HEK293T (cell line): ENCODE data around the gene RPS3A.
"Not testable (repeated sequence)": the region's sequence is repeated elsewhere in the genome, so short reads cannot be mapped to it uniquely, and the experiment has no call there.

Experiments used
- CTCF ChIA-PET: fragments of 350-600 bp; formaldehyde crosslinking; extraction: SDS; loops from one replicate; lab custom pipeline; 2021; ENCODE audit warnings: antibody characterized with exemption, inconsistent platforms; lab: Yijun Ruan, JAX
- POLR2A ChIA-PET: fragments of 350-600 bp; formaldehyde crosslinking; extraction: SDS; loops from one replicate; lab custom pipeline; 2020; ENCODE audit warnings: antibody characterized with exemption, inconsistent platforms; lab: Yijun Ruan, JAX
- DNase-seq: peaks from one replicate; pipeline ENCODE4 v3.0.0; 2012; ENCODE audit warnings: mixed read lengths; ENCODE audit errors: extremely low spot score
- ARNT ChIP-seq: fragments of 450-650 bp; IDR thresholded peaks from 2 replicates; pipeline ENCODE4 v1.6.1; 2017; ENCODE audit warnings: mild to moderate bottlenecking
- BHLHE40 ChIP-seq: fragments of 450-650 bp; IDR thresholded peaks from 2 replicates; pipeline ENCODE4 v1.6.1; 2016; ENCODE audit warnings: mild to moderate bottlenecking, moderate library complexity, borderline replicate concordance
- CTBP1 ChIP-seq: fragments of 450-650 bp; IDR thresholded peaks from 2 replicates; pipeline ENCODE4 v1.6.1; 2016; ENCODE audit warnings: borderline replicate concordance
- ELF4 ChIP-seq: fragments of 450-650 bp; IDR thresholded peaks from 2 replicates; pipeline ENCODE4 v1.6.1; 2017; ENCODE audit warnings: antibody characterized with exemption
- FOXA1 ChIP-seq: fragments of 450-650 bp; IDR thresholded peaks from 2 replicates; pipeline ENCODE4 v1.6.1; 2016; ENCODE audit warnings: mild to moderate bottlenecking
- FOXK2 ChIP-seq: fragments of 450-650 bp; IDR thresholded peaks from 2 replicates; pipeline ENCODE4 v1.6.1; 2016; ENCODE audit warnings: mild to moderate bottlenecking
- FOXM1 ChIP-seq: fragments of 450-650 bp; IDR thresholded peaks from 2 replicates; pipeline ENCODE4 v1.6.1; 2017; ENCODE audit warnings: mild to moderate bottlenecking, borderline replicate concordance
- HDGF ChIP-seq: fragments of 450-650 bp; IDR thresholded peaks from 2 replicates; pipeline ENCODE4 v1.6.1; 2017; ENCODE audit warnings: antibody characterized with exemption, borderline replicate concordance
- L3MBTL2 ChIP-seq: fragments of 450-650 bp; conservative IDR thresholded peaks from 2 replicates; pipeline ENCODE4 v1.6.1; 2016; ENCODE audit warnings: mild to moderate bottlenecking
- LEF1 ChIP-seq: fragments of 450-650 bp; IDR thresholded peaks from 2 replicates; pipeline ENCODE4 v1.6.1; 2017; ENCODE audit warnings: mild to moderate bottlenecking, borderline replicate concordance
- NFRKB ChIP-seq: fragments of 450-650 bp; IDR thresholded peaks from 2 replicates; pipeline ENCODE4 v1.6.1; 2016; ENCODE audit warnings: mild to moderate bottlenecking, moderate library complexity
- PKNOX1 ChIP-seq: fragments of 450-650 bp; IDR thresholded peaks from 2 replicates; pipeline ENCODE4 v1.6.1; 2016
- SP1 ChIP-seq: fragments of 450-650 bp; IDR thresholded peaks from 2 replicates; pipeline ENCODE4 v1.6.1; 2017
- SUZ12 ChIP-seq: fragments of 450-650 bp; IDR thresholded peaks from 2 replicates; pipeline ENCODE4 v1.6.1; 2016; ENCODE audit warnings: mild to moderate bottlenecking
- TARDBP ChIP-seq: fragments of 450-650 bp; IDR thresholded peaks from 2 replicates; pipeline ENCODE4 v1.6.1; 2016
- ZNF384 ChIP-seq: fragments of 450-650 bp; IDR thresholded peaks from 2 replicates; pipeline ENCODE4 v1.6.1; 2016

RPS3A gene

GRCh38 chr4:151099229-151099975 is at the start of gene RPS3A:
RPS3A (plus strand) TSS chr4:151099628; CDS start chr4:151099653, 25 bp downstream.
- POLR2A ChIA-PET: interaction anchor here (0.6 to 2.8 kb wide), 6 partner anchors 10 to 161 kb away, joined by 3 to 9 read pairs (median 3); partner anchors contain the start of gene LRBA
- TF ChIP-seq PKNOX1 (0 out of 2 replicates have a peak, but pooled peaks have one; percentile 4), CTBP1 (no peak), ELF4 (peak; percentile 99), NFRKB (peak; percentile 77), ARNT (peak; percentile 52; the same call in 1 of the 2 replicates), L3MBTL2 (peak; percentile 56; the same call in 1 of the 2 replicates), FOXA1 (no peak), FOXM1 (no peak), FOXK2 (no peak)
- peak; percentile 92 for DNase-seq
- CTCF ChIA-PET: interaction anchor here (0.6 to 1.3 kb wide), 2 partner anchors 9 to 132 kb away, joined by 3 to 5 read pairs; no protein-coding TSS in a partner anchor

- TF ChIP-seq BHLHE40 (no peak), PKNOX1 (no peak), SP1 (no peak), TARDBP (no peak), NFRKB (no peak), SUZ12 (no peak), FOXM1 (no peak), ARNT (no peak), L3MBTL2 (no peak), CTBP1 (no peak), ZNF384 (no peak), ELF4 (no peak), FOXA1 (no peak)
- no peak for DNase-seq
- CTCF ChIA-PET: no interaction called here
- POLR2A ChIA-PET: no interaction called here
Observed at GRCh38 chr4:151052785-151053184, 46.6 kb upstream of the RPS3A start.

- ChIA-PET CTCF (interaction anchor here (0.6 kb wide), 1 partner anchor 8 kb away, joined by 3 read pairs; no protein-coding TSS in a partner anchor), POLR2A (no interaction called here)
- DNase-seq: no peak
- TF ChIP-seq BHLHE40 (no peak), NFRKB (no peak), FOXK2 (no peak), FOXM1 (no peak), ELF4 (no peak), L3MBTL2 (no peak), HDGF (no peak), PKNOX1 (no peak), TARDBP (no peak), SP1 (no peak), SUZ12 (no peak), ARNT (no peak), FOXA1 (no peak), LEF1 (no peak), ZNF384 (no peak), CTBP1 (no peak)
Observed at GRCh38 chr4:151055539-151055938, 43.9 kb upstream of the RPS3A start.

- POLR2A ChIA-PET, DNase-seq: not testable (repeated sequence)
- CTCF ChIA-PET: interaction anchor here (0.6 kb wide), 2 partner anchors 8 to 1297 kb away, joined by 3 to 4 read pairs; no protein-coding TSS in a partner anchor
Observed at GRCh38 chr4:151063143-151063542, 36.3 kb upstream of the RPS3A start.

- ChIA-PET CTCF (no interaction called here), POLR2A (no interaction called here)
- no peak for TF ChIP-seq FOXM1
- TF ChIP-seq LEF1: no peak
- no peak for TF ChIP-seq SP1
- no peak for TF ChIP-seq PKNOX1
- no peak for TF ChIP-seq ELF4
- no peak for TF ChIP-seq L3MBTL2
- TF ChIP-seq FOXA1: no peak
- TF ChIP-seq HDGF: no peak
- no peak for TF ChIP-seq CTBP1
- no peak for TF ChIP-seq ZNF384
- TF ChIP-seq SUZ12: no peak
- TF ChIP-seq ARNT: no peak
- no peak for TF ChIP-seq NFRKB
- no peak for TF ChIP-seq BHLHE40
- TF ChIP-seq FOXK2: no peak
- TF ChIP-seq TARDBP: no peak
- DNase-seq: no peak
Observed at GRCh38 chr4:151067316-151067970, 32.0 kb upstream of the RPS3A start.
